HepG2 (cell line): Measurements from ENCODE around the gene SOX12. TPM values are rescaled to one million over a fixed set of nuclear protein-coding genes. Genes with fewer than 3 reads are reported as not detected.

ENCODE experiments used
- ATF5 ChIP-seq: sonication (generic); formaldehyde crosslinking; IDR thresholded peaks from 2 replicates; pipeline ENCODE4 v1.4.0; 2020; ENCODE audit warnings: mild to moderate bottlenecking, low read depth, missing genetic modification reagents
- DNMT1 ChIP-seq: sonication (generic); formaldehyde crosslinking; IDR thresholded peaks from 2 replicates; pipeline ENCODE4 v1.5.1; 2020; ENCODE audit warnings: mild to moderate bottlenecking, missing genetic modification reagents
- GABPB1 ChIP-seq: IDR thresholded peaks from 2 replicates; pipeline ENCODE4 v1.6.1; 2016; ENCODE audit warnings: mild to moderate bottlenecking, missing genetic modification reagents, moderate library complexity, missing compliant biosample characterization
- GFI1 ChIP-seq: sonication (generic); formaldehyde crosslinking; IDR thresholded peaks from 2 replicates; pipeline ENCODE4 v1.5.0; 2020; ENCODE audit warnings: missing genetic modification reagents, mild to moderate bottlenecking, borderline replicate concordance
- MBNL3 ChIP-seq: fragments of 250-450 bp; sonication (Bioruptor Pico); conservative IDR thresholded peaks from 2 replicates; pipeline ENCODE4 v1.8.0; 2022; ENCODE audit warnings: mild to moderate bottlenecking, inconsistent platforms
- NR2C2 ChIP-seq: sonication (generic); formaldehyde crosslinking; IDR thresholded peaks from 2 replicates; pipeline ENCODE4 v1.4.0; 2020; ENCODE audit warnings: missing genetic modification reagents, mild to moderate bottlenecking, moderate library complexity, borderline replicate concordance
- RELA ChIP-seq: sonication (generic); formaldehyde crosslinking; IDR thresholded peaks from 2 replicates; pipeline ENCODE4 v1.4.0; 2020; ENCODE audit warnings: missing genetic modification reagents
- RFX3 ChIP-seq: IDR thresholded peaks from 2 replicates; pipeline ENCODE4 v1.6.1; 2016; ENCODE audit warnings: missing biosample characterization, missing genetic modification reagents
- TRIM22 ChIP-seq: fragments of 450-650 bp; IDR thresholded peaks from 2 replicates; pipeline ENCODE4 v1.6.1; 2017
- ZBTB3 ChIP-seq: sonication (generic); formaldehyde crosslinking; IDR thresholded peaks from 2 replicates; pipeline ENCODE4 v1.4.0; 2020; ENCODE audit warnings: low read depth, mild to moderate bottlenecking, moderate library complexity, missing genetic modification reagents, borderline replicate concordance
- ZFAT ChIP-seq: sonication (generic); formaldehyde crosslinking; conservative IDR thresholded peaks from 2 replicates; pipeline ENCODE4 v1.8.1; 2023; ENCODE audit warnings: missing genetic modification reagents, inconsistent platforms
- ZFP82 ChIP-seq: sonication (generic); formaldehyde crosslinking; IDR thresholded peaks from 2 replicates; pipeline ENCODE4 v1.5.1; 2020; ENCODE audit warnings: mild to moderate bottlenecking, missing genetic modification reagents, borderline replicate concordance
- ZNF12 ChIP-seq: sonication (generic); formaldehyde crosslinking; IDR thresholded peaks from 2 replicates; pipeline ENCODE4 v1.5.0; 2020; ENCODE audit warnings: missing genetic modification reagents
- ZNF207 ChIP-seq: fragments of 450-650 bp; IDR thresholded peaks from 2 replicates; pipeline ENCODE4 v1.6.1; 2016; ENCODE audit warnings: antibody characterized with exemption, borderline replicate concordance
- ZNF235 ChIP-seq: sonication (generic); formaldehyde crosslinking; IDR thresholded peaks from 2 replicates; pipeline ENCODE4 v1.8.1; 2023; ENCODE audit warnings: mild to moderate bottlenecking, missing genetic modification reagents, borderline replicate concordance
- ZNF24 ChIP-seq: fragments of 450-650 bp; IDR thresholded peaks from 2 replicates; pipeline ENCODE4 v1.6.1; 2017; ENCODE audit warnings: antibody characterized with exemption, mild to moderate bottlenecking
- ZNF513 ChIP-seq: sonication (generic); formaldehyde crosslinking; conservative IDR thresholded peaks from 2 replicates; pipeline ENCODE4 v1.5.0; 2020; ENCODE audit warnings: missing genetic modification reagents
- ZNF7 ChIP-seq: IDR thresholded peaks from 2 replicates; pipeline ENCODE4 v1.6.1; 2016; ENCODE audit warnings: missing biosample characterization, missing genetic modification reagents
- ZZZ3 ChIP-seq: sonication (generic); formaldehyde crosslinking; IDR thresholded peaks from 2 replicates; pipeline ENCODE4 v1.4.0; 2020; ENCODE audit warnings: missing genetic modification reagents, mild to moderate bottlenecking, borderline replicate concordance
- polyA plus RNA-seq, 8 experiments: library from polyadenylated mRNA; depleted of rRNA in 3 of 8; stranded (reverse) in 7 of 8; unstranded in 1 of 8; fragments of >200 nt; fragmentation: Illumina TruSeq in 4 of 8; extraction: Trizol in 4 of 8; gene quantifications; 2 replicates each; pipeline versions ENCODE4 v1.2.1 to v1.2.3, GENCODE V29; 2011 to 2016; ENCODE audit warnings: low read depth in 4 of 8, missing spikeins in 1 of 8, mixed read lengths in 1 of 8; ENCODE audit not compliant: insufficient read depth in 1 of 8
- total RNA-seq, 5 experiments: library from RNA; depleted of rRNA; stranded (reverse); fragments of >200 nt; fragmentation: Illumina TruSeq; extraction: Trizol; gene quantifications; 2 replicates each; pipeline ENCODE4 v1.2.3, GENCODE V29; 2016; ENCODE audit warnings: low read depth in 1 of 5
- TF ChIP-seq, protein P1 (sequence below): sonication (generic); formaldehyde crosslinking; IDR thresholded peaks from 2 replicates; pipeline ENCODE4 v1.8.1; 2023; ENCODE audit warnings: missing genetic modification reagents, inconsistent platforms, borderline replicate concordance
- TF ChIP-seq, protein P2 (sequence below): sonication (generic); formaldehyde crosslinking; IDR thresholded peaks from 2 replicates; pipeline ENCODE4 v1.4.0; 2020; ENCODE audit warnings: low read depth, missing genetic modification reagents

Gene SOX12
- total and polyA plus RNA-seq, 2 of the 13 experiments (the other 11 are each of a cell fraction or from before 2014, with no cell fraction given) = 10.0 to 18.7 TPM

- TF ChIP-seq RFX3 (CRISPR knock-in tag) (peak; percentile 95), DNMT1 (CRISPR knock-in tag) (no peak), ZFP82 (CRISPR knock-in tag) (no peak), ZNF513 (no peak), ZNF207 (no peak), ZFAT (CRISPR knock-in tag) (no peak; the same call in 1 of the 2 replicates), ATF5 (no peak), ZNF7 (CRISPR knock-in tag) (no peak), GFI1 (CRISPR knock-in tag) (no peak; the same call in 1 of the 2 replicates), TRIM22 (no peak), MBNL3 (no peak), ZNF12 (0 out of 2 replicates have a peak, but pooled peaks have one; percentile 11), ZNF24 (no peak), GABPB1 (CRISPR knock-in tag) (peak; percentile 50), NR2C2 (CRISPR knock-in tag) (peak; percentile 59; the same call in 1 of the 2 replicates), RELA (CRISPR knock-in tag) (no peak), ZBTB3 (CRISPR knock-in tag) (no peak), ZZZ3 (peak; percentile 3; the same call in 1 of the 2 replicates), ZNF235 (CRISPR knock-in tag) (peak; percentile 21; the same call in 1 of the 2 replicates)
- TF ChIP-seq, protein P1, sequence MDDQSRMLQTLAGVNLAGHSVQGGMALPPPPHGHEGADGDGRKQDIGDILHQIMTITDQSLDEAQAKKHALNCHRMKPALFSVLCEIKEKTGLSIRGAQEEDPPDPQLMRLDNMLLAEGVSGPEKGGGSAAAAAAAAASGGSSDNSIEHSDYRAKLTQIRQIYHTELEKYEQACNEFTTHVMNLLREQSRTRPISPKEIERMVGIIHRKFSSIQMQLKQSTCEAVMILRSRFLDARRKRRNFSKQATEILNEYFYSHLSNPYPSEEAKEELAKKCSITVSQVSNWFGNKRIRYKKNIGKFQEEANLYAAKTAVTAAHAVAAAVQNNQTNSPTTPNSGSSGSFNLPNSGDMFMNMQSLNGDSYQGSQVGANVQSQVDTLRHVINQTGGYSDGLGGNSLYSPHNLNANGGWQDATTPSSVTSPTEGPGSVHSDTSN (CRISPR knock-in tag) = no peak
- TF ChIP-seq, protein P2, sequence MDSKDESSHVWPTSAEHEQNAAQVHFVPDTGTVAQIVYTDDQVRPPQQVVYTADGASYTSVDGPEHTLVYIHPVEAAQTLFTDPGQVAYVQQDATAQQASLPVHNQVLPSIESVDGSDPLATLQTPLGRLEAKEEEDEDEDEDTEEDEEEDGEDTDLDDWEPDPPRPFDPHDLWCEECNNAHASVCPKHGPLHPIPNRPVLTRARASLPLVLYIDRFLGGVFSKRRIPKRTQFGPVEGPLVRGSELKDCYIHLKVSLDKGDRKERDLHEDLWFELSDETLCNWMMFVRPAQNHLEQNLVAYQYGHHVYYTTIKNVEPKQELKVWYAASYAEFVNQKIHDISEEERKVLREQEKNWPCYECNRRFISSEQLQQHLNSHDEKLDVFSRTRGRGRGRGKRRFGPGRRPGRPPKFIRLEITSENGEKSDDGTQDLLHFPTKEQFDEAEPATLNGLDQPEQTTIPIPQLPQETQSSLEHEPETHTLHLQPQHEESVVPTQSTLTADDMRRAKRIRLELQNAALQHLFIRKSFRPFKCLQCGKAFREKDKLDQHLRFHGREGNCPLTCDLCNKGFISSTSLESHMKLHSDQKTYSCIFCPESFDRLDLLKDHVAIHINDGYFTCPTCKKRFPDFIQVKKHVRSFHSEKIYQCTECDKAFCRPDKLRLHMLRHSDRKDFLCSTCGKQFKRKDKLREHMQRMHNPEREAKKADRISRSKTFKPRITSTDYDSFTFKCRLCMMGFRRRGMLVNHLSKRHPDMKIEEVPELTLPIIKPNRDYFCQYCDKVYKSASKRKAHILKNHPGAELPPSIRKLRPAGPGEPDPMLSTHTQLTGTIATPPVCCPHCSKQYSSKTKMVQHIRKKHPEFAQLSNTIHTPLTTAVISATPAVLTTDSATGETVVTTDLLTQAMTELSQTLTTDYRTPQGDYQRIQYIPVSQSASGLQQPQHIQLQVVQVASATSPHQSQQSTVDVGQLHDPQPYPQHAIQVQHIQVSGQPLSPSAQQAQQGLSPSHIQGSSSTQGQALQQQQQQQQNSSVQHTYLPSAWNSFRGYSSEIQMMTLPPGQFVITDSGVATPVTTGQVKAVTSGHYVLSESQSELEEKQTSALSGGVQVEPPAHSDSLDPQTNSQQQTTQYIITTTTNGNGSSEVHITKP = peak; percentile 63; the same call in 1 of the 2 replicates
These were observed 35.1 kb upstream of the SOX12 start, which contains the start of gene C20orf96 (continued) for GRCh38 chr20:290084-290831.
